ENCODE measurements around the gene OXER1.

OXER1 gene

GRCh38 chr2:42771546-42772153 lies 7.7 kb upstream of the OXER1 start:
- DNase-seq (ENCODE audit: insufficient read length, low spot score): no peak
- FAIRE-seq: no peak

- FAIRE-seq: no peak
- DNase-seq (ENCODE audit: insufficient read length, low spot score): no peak
Observed at GRCh38 chr2:42770288-42771131, 6.6 kb upstream of the OXER1 start.

GRCh38 chr2:42769583-42770287 lies 5.8 kb upstream of the OXER1 start:
- FAIRE-seq (no peak), DNase-seq (ENCODE audit: insufficient read length, low spot score) (no peak)

GRCh38 chr2:42768706-42769256 lies 4.8 kb upstream of the OXER1 start:
- FAIRE-seq (no peak), DNase-seq (ENCODE audit: insufficient read length, low spot score) (no peak)

GRCh38 chr2:42767899-42768705 lies 4.2 kb upstream of the OXER1 start:
- FAIRE-seq (no peak), DNase-seq (ENCODE audit: insufficient read length, low spot score) (no peak)

- DNase-seq (ENCODE audit: insufficient read length, low spot score) (no peak), FAIRE-seq (no peak)
Observed at GRCh38 chr2:42767080-42767898, 3.4 kb upstream of the OXER1 start.

GRCh38 chr2:42765686-42766085 lies 1.8 kb upstream of the OXER1 start:
- FAIRE-seq: no peak
- no peak for DNase-seq (ENCODE audit: insufficient read length, low spot score)

- FAIRE-seq: no peak
Observed at GRCh38 chr2:42764901-42765300, 966 bp upstream of the OXER1 start.

GRCh38 chr2:42762823-42763804 lies 821 bp downstream of the OXER1 start:
- no peak for FAIRE-seq
- no peak for DNase-seq (ENCODE audit: insufficient read length, low spot score)

More at GRCh38 chr2:42764901-42765300, 966 bp upstream of the OXER1 start:
- DNase-seq (ENCODE audit: insufficient read length, low spot score): no peak

GRCh38 chr2:42762155-42762554 lies 1.8 kb downstream of the OXER1 start:
- DNase-seq (ENCODE audit: insufficient read length, low spot score): no peak
- FAIRE-seq: no peak

- no peak for FAIRE-seq
Observed at GRCh38 chr2:42761554-42761953, 2.4 kb downstream of the OXER1 start.

GRCh38 chr2:42758751-42759150 lies 5.2 kb downstream of the OXER1 start:
- FAIRE-seq: no peak

More at GRCh38 chr2:42761554-42761953, 2.4 kb downstream of the OXER1 start:
- DNase-seq (ENCODE audit: insufficient read length, low spot score): no peak

GRCh38 chr2:42757981-42758740 lies 5.8 kb downstream of the OXER1 start:
- DNase-seq (ENCODE audit: insufficient read length, low spot score): no peak

More at GRCh38 chr2:42758751-42759150, 5.2 kb downstream of the OXER1 start:
- no peak for DNase-seq (ENCODE audit: insufficient read length, low spot score)

GRCh38 chr2:42756966-42757513 lies 6.9 kb downstream of the OXER1 start:
- DNase-seq (ENCODE audit: insufficient read length, low spot score): no peak
- FAIRE-seq: no peak

More at GRCh38 chr2:42757981-42758740, 5.8 kb downstream of the OXER1 start:
- no peak for FAIRE-seq

GRCh38 chr2:42756150-42756775 lies 7.7 kb downstream of the OXER1 start:
- DNase-seq (ENCODE audit: insufficient read length, low spot score) (no peak), FAIRE-seq (no peak)

- FAIRE-seq: no peak
- no peak for DNase-seq (ENCODE audit: insufficient read length, low spot score)
Observed at GRCh38 chr2:42755191-42755880, 8.6 kb downstream of the OXER1 start.

All from GM19239 (cell line).